T-cell (primary cell): ENCODE data around the gene EPS8L2. TPM values are rescaled to one million over a fixed set of nuclear protein-coding genes. Genes with fewer than 3 reads are reported as not detected.

ENCODE experiments used
- ATAC-seq, 4 experiments: fragments of 200-7000 bp in 3 of 4; fragments of 150-1000 bp in 1 of 4; cut with Tn5 transposase; replicated peaks in 1 of 4; 1 replicate in 3 of 4; 2 replicates in 1 of 4; pipeline ENCODE4 v1.10.0; 2021; ENCODE audit warnings: moderate library complexity in 3 of 4, mild to moderate bottlenecking in 2 of 4, moderate number of reproducible peaks in 1 of 4
- CTCF ChIA-PET, 2 donors: fragments of 300-600 bp; sonication (Branson Sonifier 250); formaldehyde crosslinking; loops; one replicate each; lab custom pipeline; 2022; ENCODE audit warnings: antibody characterized with exemption in 2 of 2; lab: Charles Lee
- POLR2A ChIA-PET, 2 donors: fragments of 300-600 bp; sonication (Branson Sonifier 250); formaldehyde crosslinking; loops; one replicate each; lab custom pipeline; 2022; ENCODE audit warnings: antibody characterized with exemption in 2 of 2; lab: Charles Lee
- DNase-seq, 35 experiments: peaks; one replicate each; pipeline versions ENCODE4 v3.0.0 to v3.0.0-alpha.2; 2013 to 2023
- H3K27ac ChIP-seq: one replicate; pipeline ENCODE4 v1.5.1; 2013; ENCODE audit warnings: low read length
- H3K27me3 ChIP-seq, 2 experiments: replicated peaks in 1 of 2; 1 replicate in 1 of 2; 2 replicates in 1 of 2; pipeline versions ENCODE4 v1.6.1 to v1.7.0; 2013; ENCODE audit warnings: low read length in 1 of 2, mixed read lengths in 1 of 2; ENCODE audit not compliant: control insufficient read depth in 2 of 2, insufficient read depth in 2 of 2; ENCODE audit errors: extremely low read depth in 1 of 2
- H3K36me3 ChIP-seq, 2 donors: 1 replicate in 1 of 2; 2 replicates in 1 of 2; pipeline versions ENCODE4 v1.6.1 to v1.7.0; 2013; ENCODE audit warnings: low read length in 1 of 2; ENCODE audit not compliant: control insufficient read depth in 2 of 2, insufficient read depth in 1 of 2; ENCODE audit errors: extremely low read depth in 1 of 2
- H3K4me1 ChIP-seq, 2 experiments: 1 replicate in 1 of 2; 2 replicates in 1 of 2; pipeline versions ENCODE4 v1.6.1 to v1.7.0; 2013; ENCODE audit warnings: low read length in 2 of 2, mixed read lengths in 1 of 2; ENCODE audit not compliant: insufficient read depth in 2 of 2, control insufficient read depth in 1 of 2; ENCODE audit errors: extremely low read depth in 1 of 2
- H3K4me3 ChIP-seq, 2 donors: 1 replicate in 1 of 2; 2 replicates in 1 of 2; pipeline versions ENCODE4 v1.5.1 to v1.7.0; 2013; ENCODE audit warnings: mild to moderate bottlenecking in 2 of 2, low read length in 1 of 2, moderate library complexity in 1 of 2; ENCODE audit not compliant: control insufficient read depth in 1 of 2; ENCODE audit errors: extremely low read depth in 1 of 2
- H3K9me3 ChIP-seq: 2 replicates; pipeline ENCODE4 v1.7.0; 2013
- H3K27ac Mint-ChIP-seq, 2 donors: one replicate each; pipeline ENCODE4 v1.8.0; 2020 to 2021; ENCODE audit warnings: mild to moderate bottlenecking in 2 of 2, mixed read lengths in 2 of 2
- H3K27me3 Mint-ChIP-seq, 2 donors: one replicate each; pipeline ENCODE4 v1.8.0; 2021 to 2022; ENCODE audit warnings: mixed read lengths in 2 of 2
- H3K36me3 Mint-ChIP-seq: one replicate; pipeline ENCODE4 v1.8.0; 2021; ENCODE audit warnings: mixed read lengths
- H3K4me1 Mint-ChIP-seq, 3 donors: one replicate each; pipeline ENCODE4 v1.8.0; 2020 to 2022; ENCODE audit warnings: mixed read lengths in 3 of 3, mild to moderate bottlenecking in 1 of 3
- H3K4me3 Mint-ChIP-seq, 3 donors: one replicate each; pipeline ENCODE4 v1.8.0; 2020 to 2022; ENCODE audit warnings: mild to moderate bottlenecking in 3 of 3, mixed read lengths in 3 of 3, moderate library complexity in 3 of 3
- H3K9me3 Mint-ChIP-seq, 3 donors: one replicate each; pipeline ENCODE4 v1.8.0; 2020 to 2022; ENCODE audit warnings: mixed read lengths in 3 of 3
- WGBS: methylation state at CpG from one replicate; pipeline ENCODE4 v1.1.5; 2013; ENCODE audit warnings: missing lambda C conversion rate; ENCODE audit not compliant: insufficient coverage; 5-methylcytosine and 5-hydroxymethylcytosine counted together
- total RNA-seq, 35 experiments: library from RNA in 6 of 35; stranded (reverse) in 6 of 35; fragments of 120-200 nt in 1 of 35; gene quantifications; one replicate each; pipeline versions ENCODE4 v1.2.1 to v1.2.4 and lab custom pipeline; 2013 to 2026

EPS8L2 gene
- total RNA-seq, 5 donors from 2014 or later (not counting 1 experiment from before 2014, with no cell fraction given), result 7.5 to 18.5 (median 14.6) TPM

DNA sequence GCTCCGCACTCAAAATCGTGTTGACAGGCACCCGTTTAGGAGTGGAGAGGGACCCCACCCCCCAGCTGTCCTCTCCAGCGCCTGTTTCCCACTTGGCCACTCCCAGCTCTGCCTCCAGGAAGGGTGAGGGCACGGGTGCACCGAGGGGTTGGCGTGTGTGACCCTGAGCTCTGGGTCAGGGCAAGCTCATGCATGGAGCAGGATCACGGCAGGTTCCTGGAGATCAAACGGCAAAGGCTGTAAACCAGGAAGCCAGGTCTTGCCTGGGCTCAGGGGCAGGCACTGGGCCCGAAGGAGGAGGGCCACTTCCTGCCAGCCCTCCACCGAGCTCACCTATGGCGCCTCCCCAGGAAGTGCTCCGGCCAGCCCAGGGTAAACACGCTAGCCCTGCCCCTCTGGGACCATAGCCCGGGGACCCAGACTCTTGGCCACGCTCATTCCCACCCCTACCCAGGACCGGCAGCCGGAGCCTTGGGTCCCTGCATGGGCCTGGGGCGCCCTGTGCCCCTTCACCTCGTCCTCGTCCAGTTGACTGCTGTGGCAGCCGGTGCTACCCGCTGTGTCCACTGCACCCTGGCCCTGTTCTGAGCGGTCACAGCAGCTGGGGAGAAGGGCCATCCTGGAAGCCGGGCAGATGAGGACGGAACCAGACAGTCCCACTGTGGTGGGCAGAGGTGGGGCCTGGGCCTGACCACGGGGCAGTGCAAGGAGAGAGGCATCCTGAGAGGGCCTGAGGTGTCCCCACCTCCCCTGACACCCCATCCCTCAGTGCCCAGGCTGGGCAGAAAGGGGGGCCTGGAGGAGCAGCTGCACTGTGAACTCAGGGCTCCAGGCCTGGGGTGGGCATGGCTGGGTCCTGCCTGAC lies 1.0 kb upstream of the EPS8L2 start:
- ChIA-PET CTCF (no interaction called here), POLR2A (interaction anchor here (0.5 to 0.6 kb wide), 2 partner anchors 38 to 199 kb away, joined by 9 to 11 read pairs; no protein-coding TSS in a partner anchor)
- DNase-seq (no peak), ATAC-seq (peak in 1 of 4 experiments; percentile 5)
- H3K4me1 ChIP-seq, result peaks cover 0 to 28% of the 10 kb centered on the region in 2 experiments
- Mint-ChIP-seq H3K27ac (no peak overlapping the region), H3K27me3 (peaks cover 9 to 16% of the 10 kb centered on the region in 2 donors), H3K4me3 (peak overlapping the region in 2 of 3 donors; percentile 44 to 54), H3K9me3 (no peaks in the 10 kb centered on the region), H3K36me3 (peaks cover 6% of the 10 kb centered on the region), H3K4me1 (peaks cover 0 to 11% (median 2%) of the 10 kb centered on the region in 3 donors)
- WGBS, result 73% methylated on average over 22 of the region's 27 CpGs
- H3K9me3 ChIP-seq, result no peaks in the 10 kb centered on the region
- no peak overlapping the region for H3K27ac ChIP-seq
- no peak overlapping the region for H3K4me3 ChIP-seq
- H3K27me3 ChIP-seq, result peaks cover 2 to 42% of the 10 kb centered on the region in 2 experiments
- H3K36me3 ChIP-seq, result peaks cover 4 to 16% of the 10 kb centered on the region in 2 donors

DNA sequence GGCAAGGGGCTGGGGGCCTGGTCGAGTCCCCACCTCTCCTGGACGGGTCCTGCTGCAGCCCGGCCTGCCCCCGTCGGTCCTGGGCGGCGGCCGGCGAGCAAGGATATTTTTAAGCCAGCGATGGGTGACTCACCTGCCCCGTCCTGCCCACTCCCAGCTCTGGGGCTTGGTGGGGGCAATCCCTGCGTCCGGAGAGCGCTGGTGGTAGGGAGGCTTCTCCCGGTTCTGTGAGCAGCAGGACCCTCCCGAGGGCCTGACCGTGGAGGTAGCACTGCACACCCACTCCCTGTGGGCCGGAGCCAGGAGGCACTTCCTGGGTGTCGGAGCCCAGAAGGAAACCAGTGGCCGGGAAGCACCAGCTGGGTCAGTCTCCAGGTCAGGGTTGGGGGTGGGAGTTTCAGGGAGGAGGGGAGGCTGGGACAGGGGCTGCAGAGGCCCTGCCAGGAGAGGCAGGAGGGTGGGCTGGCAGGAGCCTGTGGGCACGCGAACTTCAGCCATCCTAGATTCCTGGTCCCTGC lies 467 bp downstream of the EPS8L2 start:
- ATAC-seq (peak in 1 of 4 experiments; percentile 15), DNase-seq (no peak)
- H3K27ac ChIP-seq, result no peak overlapping the region
- no peak overlapping the region for H3K27ac Mint-ChIP-seq
- ChIA-PET POLR2A (no interaction called here), CTCF (no interaction called here)
- peak overlapping the region in 1 of 2 donors; percentile 15 for H3K4me3 ChIP-seq
- peaks cover 0 to 32% of the 10 kb centered on the region in 2 experiments for H3K4me1 ChIP-seq
- 17% methylated on average over 19 of the region's 22 CpGs for WGBS
- no peaks in the 10 kb centered on the region for H3K9me3 ChIP-seq
- H3K9me3 Mint-ChIP-seq, result no peaks in the 10 kb centered on the region
- peaks cover 0 to 10% (median 4%) of the 10 kb centered on the region in 3 donors for H3K4me1 Mint-ChIP-seq
- peaks cover 2 to 55% of the 10 kb centered on the region in 2 experiments for H3K27me3 ChIP-seq
- peaks cover 12 to 25% of the 10 kb centered on the region in 2 donors for H3K27me3 Mint-ChIP-seq
- peaks cover 4 to 8% of the 10 kb centered on the region in 2 donors for H3K36me3 ChIP-seq
- H3K4me3 Mint-ChIP-seq, result peak overlapping the region in 1 of 3 donors; percentile 61
- H3K36me3 Mint-ChIP-seq, result no peaks in the 10 kb centered on the region

DNA sequence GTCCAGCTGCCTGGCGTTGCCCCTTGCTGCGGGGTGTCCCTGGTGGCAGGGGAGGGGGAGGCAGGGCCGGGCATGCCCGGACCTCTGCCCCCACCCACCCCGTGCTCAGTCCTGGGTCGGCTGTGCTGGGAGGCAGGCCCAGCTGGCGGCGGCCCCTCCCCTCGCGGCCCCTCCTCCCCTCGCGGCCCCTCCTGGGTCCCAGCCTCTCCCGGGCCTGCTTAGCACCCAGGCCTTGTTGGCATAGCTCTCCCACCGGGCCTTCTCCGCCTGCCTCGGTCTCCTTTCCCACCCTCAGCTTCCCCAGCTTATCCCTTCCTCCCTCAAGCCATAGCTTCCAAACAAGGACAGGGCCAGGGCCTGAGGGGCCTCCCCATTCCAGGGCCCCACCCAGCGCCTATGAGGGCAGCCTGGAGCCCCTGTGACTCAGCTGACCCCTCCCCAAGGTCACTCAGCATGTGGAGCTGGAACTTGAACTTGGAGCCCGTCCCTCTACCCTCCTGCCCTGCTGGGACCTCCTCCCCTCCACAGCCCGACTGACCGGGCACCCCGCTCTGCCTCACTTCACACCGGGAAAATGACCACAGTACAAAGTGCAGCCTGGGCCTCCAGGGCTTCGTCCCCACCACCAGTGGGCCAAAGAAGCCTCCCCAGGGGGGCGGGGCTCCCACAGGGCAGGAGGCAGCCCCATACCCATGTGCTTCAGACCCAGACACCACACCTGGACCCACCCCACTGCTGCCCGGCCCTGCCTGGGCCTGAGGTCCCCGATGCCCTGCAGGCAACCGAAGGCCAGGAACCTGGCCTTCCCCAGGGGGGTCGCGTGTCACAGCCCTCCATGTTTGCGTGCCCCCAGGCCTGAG lies 1.2 kb downstream of the EPS8L2 start:
- H3K36me3 ChIP-seq, result peaks cover 0 to 4% of the 10 kb centered on the region in 2 donors
- ChIA-PET CTCF (no interaction called here), POLR2A (no interaction called here)
- peaks cover 12 to 25% of the 10 kb centered on the region in 2 donors for H3K27me3 Mint-ChIP-seq
- peaks cover 2 to 58% of the 10 kb centered on the region in 2 experiments for H3K27me3 ChIP-seq
- no peak overlapping the region for H3K27ac ChIP-seq
- peaks cover 0 to 10% (median 4%) of the 10 kb centered on the region in 3 donors for H3K4me1 Mint-ChIP-seq
- ATAC-seq (no peak), DNase-seq (no peak)
- H3K4me1 ChIP-seq, result peaks cover 0 to 32% of the 10 kb centered on the region in 2 experiments
- H3K9me3 Mint-ChIP-seq, result no peaks in the 10 kb centered on the region
- no peaks in the 10 kb centered on the region for H3K9me3 ChIP-seq
- H3K4me3 Mint-ChIP-seq, result peak overlapping the region in 1 of 3 donors; percentile 61
- peak overlapping the region in 1 of 2 donors; percentile 15 for H3K4me3 ChIP-seq
- 59% methylated on average over 19 of the region's 30 CpGs for WGBS
- H3K27ac Mint-ChIP-seq, result no peak overlapping the region
- no peaks in the 10 kb centered on the region for H3K36me3 Mint-ChIP-seq

DNA sequence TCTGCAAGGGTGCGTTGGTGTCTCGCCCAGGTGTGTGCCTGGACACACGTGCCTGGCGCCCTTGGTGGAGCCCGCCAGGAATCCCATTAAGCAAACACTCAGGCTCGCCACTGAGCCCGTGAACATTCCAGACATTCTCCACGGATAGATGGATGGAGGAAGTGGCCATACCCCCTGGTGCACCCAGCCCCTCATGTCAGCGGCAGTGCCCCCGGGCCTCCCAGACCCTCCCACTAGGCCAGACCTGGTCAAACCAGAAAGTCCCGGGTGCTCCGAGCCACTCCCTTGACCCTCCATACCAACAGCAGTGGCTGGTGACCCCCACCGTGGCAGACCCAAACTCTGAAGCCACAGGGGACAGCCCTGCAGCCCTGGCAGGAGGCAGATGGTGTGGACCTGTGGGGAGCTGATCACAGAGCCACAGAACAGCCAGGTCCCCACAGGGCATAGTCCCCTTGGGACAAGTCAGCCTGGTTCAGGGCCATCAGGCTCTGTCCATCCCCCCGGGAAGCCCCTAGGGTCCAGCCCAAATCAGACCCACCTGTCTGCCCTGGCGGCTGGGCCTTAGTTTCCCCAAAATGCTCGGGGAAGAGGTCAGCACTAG lies 1.9 kb downstream of the EPS8L2 start:
- peak overlapping the region in 1 of 3 donors; percentile 61 for H3K4me3 Mint-ChIP-seq
- H3K27me3 Mint-ChIP-seq, result peaks cover 12 to 25% of the 10 kb centered on the region in 2 donors
- DNase-seq (no peak), ATAC-seq (no peak)
- peaks cover 2 to 65% of the 10 kb centered on the region in 2 experiments for H3K27me3 ChIP-seq
- ChIA-PET POLR2A (no interaction called here), CTCF (no interaction called here)
- H3K36me3 Mint-ChIP-seq, result no peaks in the 10 kb centered on the region
- no peak overlapping the region for H3K27ac ChIP-seq
- H3K4me3 ChIP-seq, result no peak overlapping the region
- peaks cover 0 to 27% of the 10 kb centered on the region in 2 experiments for H3K4me1 ChIP-seq
- 97% methylated on average over 13 of the region's 16 CpGs for WGBS
- H3K27ac Mint-ChIP-seq, result no peak overlapping the region
- H3K9me3 ChIP-seq, result no peaks in the 10 kb centered on the region
- H3K36me3 ChIP-seq, result no peaks in the 10 kb centered on the region
- H3K9me3 Mint-ChIP-seq, result no peaks in the 10 kb centered on the region
- H3K4me1 Mint-ChIP-seq, result peaks cover 0 to 10% (median 4%) of the 10 kb centered on the region in 3 donors

DNA sequence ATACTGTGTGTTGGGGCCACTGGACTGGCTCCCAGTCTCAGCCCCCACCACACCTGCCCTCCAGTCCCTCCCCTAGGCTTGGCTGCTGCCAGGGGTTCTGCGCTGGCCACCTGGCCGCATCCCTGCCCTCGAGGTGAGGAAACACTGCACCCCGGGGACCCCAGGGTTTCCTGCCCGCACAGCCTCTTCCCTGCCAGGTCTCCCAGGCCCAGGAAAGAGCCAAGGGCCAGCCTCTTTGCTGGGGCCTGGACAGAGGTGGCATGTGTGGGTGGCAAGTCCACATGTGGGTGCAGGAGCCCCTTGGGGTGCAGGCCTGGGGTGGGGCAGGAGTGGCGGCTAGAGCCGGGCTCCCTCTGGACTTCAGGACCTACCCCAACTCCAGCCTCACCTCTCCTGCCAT lies 2.5 kb downstream of the EPS8L2 start:
- H3K4me1 Mint-ChIP-seq, result peaks cover 0 to 10% (median 4%) of the 10 kb centered on the region in 3 donors
- DNase-seq (no peak), ATAC-seq (no peak)
- CTCF ChIA-PET, result no interaction called here
- no peak overlapping the region for H3K27ac Mint-ChIP-seq
- Histone ChIP-seq H3K9me3 (no peaks in the 10 kb centered on the region), H3K4me1 (peaks cover 0 to 25% of the 10 kb centered on the region in 2 experiments), H3K4me3 (no peak overlapping the region), H3K27ac (no peak overlapping the region), H3K27me3 (peaks cover 2 to 67% of the 10 kb centered on the region in 2 experiments), H3K36me3 (no peaks in the 10 kb centered on the region)
- no peaks in the 10 kb centered on the region for H3K36me3 Mint-ChIP-seq
- peaks cover 12 to 25% of the 10 kb centered on the region in 2 donors for H3K27me3 Mint-ChIP-seq
- WGBS, result 82% methylated on average over 3 of the region's 7 CpGs
- H3K4me3 Mint-ChIP-seq, result no peak overlapping the region
- H3K9me3 Mint-ChIP-seq, result no peaks in the 10 kb centered on the region
- POLR2A ChIA-PET, result no interaction called here
